Measurements from ENCODE around the gene MINDY4.

Gene MINDY4

DNA sequence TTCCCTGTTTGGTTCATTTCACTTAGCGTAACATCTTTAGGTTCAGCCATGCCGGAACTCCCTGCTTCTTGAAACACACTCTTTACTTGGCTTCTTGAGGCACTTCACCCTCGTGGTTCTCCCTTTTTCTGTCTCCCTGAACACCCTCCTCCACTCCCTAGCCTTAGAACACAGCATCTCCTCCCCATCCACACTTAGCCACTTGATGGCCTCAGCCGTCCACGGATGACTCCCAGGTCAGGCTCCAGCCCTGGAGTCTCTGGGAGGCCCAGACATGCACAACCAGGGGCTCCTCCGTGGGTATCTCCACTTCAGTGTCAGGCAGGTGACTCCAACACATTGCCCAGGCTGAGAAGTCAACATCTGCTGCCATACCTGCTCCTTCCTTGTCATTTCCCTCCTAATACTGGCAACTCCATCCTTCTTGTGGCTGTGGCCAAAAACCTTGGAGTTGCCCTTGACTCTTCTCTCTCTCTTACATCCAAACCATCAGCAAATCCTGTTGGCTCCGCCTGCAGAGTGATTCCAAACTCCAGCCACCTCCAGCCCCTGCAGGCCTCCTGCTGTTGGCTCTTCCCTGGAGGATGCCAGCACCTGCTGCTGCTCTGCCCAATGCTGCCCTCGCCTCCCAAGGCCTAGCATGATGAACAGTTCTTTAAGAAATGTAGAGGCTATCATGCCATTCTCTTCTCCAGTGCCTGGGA is 27.7 kb upstream of the MINDY4 start:
- DNase-seq (ENCODE audit: low read depth in 2 of 2), result no peak

DNA sequence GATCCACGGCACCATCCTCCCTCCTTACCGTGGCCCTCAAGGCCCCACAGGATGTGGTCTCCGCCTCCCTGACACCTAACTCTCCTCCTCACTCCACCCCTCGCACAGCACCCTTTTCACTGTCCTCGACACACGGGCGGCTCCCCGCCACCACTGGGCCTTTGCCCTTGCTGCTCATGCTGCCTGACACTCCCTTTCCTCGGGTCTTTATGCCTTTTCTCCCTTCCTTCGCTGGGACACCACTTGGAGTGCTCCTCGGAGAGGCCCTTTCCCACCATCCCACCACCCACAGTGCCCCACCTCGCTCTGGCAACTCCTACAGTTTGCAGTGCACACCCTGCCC is 27.2 kb upstream of the MINDY4 start:
- no peak for DNase-seq (ENCODE audit: low read depth in 2 of 2)

DNA sequence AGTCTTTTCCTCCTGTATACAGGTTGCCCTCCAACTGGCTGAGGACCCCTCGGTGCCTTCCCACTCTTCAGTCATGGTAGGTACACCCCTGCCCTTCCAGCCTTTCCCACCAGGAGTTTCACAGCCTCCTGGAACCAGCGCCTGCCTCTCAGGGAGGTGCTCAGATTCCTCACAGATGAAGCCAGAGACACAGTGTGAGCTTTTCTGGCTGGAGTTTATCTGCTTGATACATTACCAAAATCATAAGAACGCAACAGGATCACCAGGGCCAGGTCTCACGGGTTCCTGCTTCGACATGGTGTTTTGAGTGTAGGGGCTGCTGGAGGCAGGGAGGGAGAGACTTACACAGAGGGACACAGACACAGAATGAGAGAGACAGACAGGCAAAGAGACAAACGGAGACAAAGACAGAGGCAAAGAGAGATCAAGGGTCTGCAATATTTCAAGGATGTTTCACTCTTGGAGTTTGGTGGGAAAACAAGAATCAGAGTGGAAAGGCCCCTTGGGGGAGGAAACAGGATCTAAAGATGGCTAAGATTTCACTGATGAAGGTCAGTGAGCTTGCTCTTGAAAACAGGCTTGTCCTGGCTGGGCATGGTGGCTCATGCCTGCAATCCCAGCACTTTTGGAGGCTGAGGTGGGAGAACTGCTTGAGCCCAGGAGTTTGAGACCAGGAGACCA is 25.8 kb upstream of the MINDY4 start:
- DNase-seq (ENCODE audit: low read depth in 2 of 2), result no peak

- no peak for DNase-seq (ENCODE audit: low read depth in 2 of 2)
Observed at GRCh38 chr7:30750010-30750409, 21.2 kb upstream of the MINDY4 start.

GRCh38 chr7:30750683-30751650 is 20.2 kb upstream of the MINDY4 start:
- DNase-seq (ENCODE audit: low read depth in 2 of 2), result no peak

DNA sequence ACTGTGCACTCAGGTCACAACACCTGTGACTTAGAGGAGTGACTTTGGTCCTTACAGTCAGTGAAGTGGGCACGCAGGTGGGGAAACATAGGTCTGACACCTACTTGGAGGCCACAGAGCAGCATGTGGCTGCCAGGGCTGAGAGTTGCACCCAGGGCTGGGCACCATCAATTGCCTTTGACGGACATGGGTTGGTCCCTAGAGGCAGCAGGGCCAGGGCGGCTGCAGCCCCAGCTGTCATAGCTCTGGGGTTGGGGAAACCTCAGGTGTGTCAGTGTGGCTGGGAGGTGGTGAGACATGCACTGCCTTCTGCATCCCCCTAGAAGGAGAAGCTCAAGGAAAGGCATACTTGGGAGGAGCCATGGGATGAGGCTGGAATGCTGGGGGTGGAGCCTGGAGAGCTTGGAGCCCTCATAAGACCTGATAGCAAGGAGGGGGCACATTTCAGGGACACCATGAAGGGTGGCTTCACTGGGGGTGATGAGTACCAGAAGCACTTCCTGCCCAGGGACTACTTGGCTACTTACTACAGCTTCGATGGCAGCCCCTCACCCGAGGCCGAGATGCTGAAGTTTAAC is 19.4 kb upstream of the MINDY4 start, which contains the start of gene INMT:
Gene INMT (plus strand): TSS at position 440 of the 578 bp plus-strand sequence. CDS start 16 bp downstream, at position 456.
- no peak for DNase-seq (ENCODE audit: low read depth in 2 of 2)

- DNase-seq (ENCODE audit: low read depth in 2 of 2), result no peak
Observed at GRCh38 chr7:30752484-30752883, 18.7 kb upstream of the MINDY4 start.

DNA sequence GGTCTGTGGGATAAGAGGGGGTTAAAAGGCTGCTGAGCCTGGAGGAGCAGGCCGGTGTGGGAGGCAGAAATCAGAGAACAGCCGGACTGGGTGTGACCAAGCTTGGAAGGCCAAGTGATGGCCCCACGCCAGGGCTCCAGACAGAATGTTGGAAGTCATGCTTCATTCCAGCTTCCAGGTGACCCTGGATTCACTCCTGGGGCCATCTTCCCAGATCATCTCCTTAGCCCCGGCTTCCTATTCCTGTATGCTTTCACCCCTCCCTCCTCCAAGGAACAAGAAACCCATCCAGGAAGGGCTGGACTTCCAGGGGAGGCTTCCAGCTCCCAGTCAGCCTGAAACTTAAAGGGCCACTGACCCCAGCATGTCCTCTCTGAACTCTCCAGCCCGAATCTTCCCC is 18.2 kb upstream of the MINDY4 start:
- DNase-seq (ENCODE audit: low read depth in 2 of 2), result no peak

GRCh38 chr7:30754315-30754877 is 16.8 kb upstream of the MINDY4 start:
- no peak for DNase-seq (ENCODE audit: low read depth in 2 of 2)

- no peak for DNase-seq (ENCODE audit: low read depth in 2 of 2)
Observed at GRCh38 chr7:30755384-30756154, 15.6 kb upstream of the MINDY4 start.

DNA sequence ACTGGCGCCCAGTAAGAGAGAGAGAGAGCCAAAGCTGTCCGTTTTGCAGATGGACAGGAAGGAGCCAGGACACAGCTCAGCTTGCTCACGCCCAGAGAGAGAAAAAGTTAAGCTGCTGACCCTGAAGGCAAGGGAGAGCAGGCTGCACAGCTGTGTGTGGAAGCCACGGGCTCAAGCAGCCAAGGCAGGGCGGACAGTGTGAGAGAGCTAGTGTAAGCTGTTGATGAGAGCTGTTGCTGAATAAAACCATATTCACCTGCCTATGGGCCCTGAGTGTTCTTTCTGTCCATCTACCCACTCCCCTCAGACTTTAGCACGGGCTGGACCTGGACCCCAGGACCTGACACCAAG is 13.9 kb upstream of the MINDY4 start:
- no peak for DNase-seq (ENCODE audit: low read depth in 2 of 2)

DNA sequence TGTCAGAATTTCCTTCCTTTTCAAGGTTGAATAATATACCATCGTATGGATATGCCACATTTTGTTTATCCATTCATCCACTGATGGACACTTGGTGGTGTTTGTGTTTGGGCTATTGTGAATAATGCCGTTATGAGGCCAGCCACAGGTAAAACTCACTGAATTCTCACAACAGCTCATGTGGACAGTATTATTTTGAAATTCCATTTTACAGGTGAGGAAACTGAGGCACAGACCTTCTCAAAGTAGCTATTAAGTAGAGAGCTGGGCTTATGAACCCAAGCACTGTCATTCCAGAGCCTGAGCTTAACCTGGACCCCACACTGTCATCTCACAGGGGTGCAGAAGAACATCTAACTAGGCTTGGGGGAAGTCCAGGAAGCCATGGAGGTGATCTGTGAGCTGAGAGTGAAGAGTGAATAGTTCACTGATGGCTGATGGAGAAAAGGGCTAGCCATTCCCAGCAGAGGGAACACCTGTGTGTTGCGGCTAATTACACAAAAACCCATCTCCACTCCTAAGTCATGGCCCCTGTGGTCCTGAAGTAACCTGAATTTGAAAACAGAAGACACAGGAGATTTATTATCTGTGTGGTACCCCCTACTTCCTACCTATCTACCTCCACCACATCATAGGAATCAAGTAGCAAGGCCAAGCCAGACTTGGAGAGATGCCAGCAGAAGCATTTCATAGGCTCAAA is 10.6 kb upstream of the MINDY4 start:
- DNase-seq (ENCODE audit: low read depth in 2 of 2), result no peak

- no peak for DNase-seq (ENCODE audit: low read depth in 2 of 2)
Observed at GRCh38 chr7:30761214-30762156, 9.7 kb upstream of the MINDY4 start.

DNA sequence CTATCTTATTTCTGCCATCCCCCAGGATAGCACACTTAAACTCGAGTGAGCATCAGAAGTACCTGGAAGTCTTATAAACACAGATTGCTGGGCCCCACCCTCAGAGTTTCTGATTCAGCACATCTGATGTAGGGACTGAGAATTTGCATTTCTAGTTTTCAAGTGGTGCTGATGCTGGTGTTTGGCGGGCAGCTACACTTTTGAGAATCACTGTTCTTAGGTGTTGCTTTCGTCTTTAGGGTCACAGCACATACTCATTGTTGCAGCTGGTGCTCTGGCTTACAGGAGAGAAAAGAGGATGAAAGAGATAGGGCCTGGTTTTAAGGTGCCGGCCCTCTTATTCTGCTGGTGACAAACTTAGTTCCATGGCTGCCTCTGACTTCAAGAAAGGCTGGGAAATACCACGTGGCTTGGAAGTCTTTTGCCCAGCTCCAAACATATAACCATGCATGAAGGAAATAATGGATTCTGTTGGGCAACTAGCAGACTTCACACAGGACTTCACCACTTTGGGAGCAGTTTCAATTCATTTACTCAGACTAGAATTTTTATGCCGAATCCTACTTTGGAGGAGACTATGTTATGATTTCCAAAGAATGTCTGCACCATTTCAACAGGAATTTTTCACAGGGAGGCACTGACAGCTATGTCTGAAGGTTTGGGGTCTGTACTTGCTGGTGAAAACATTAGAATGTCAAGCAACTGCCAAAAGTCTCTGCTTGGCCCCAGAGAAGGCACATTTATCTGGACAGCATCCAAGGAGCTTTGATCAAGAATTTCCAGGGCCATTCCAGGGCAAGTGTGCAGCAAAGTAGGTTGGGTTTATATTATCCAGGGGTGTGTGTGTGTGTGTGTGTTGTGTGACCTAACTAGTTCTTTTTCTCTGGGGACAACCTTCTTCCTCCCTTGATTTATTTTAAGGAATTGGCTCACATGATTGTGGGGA is 6.9 kb upstream of the MINDY4 start:
- no peak for DNase-seq (ENCODE audit: low read depth in 2 of 2)

DNA sequence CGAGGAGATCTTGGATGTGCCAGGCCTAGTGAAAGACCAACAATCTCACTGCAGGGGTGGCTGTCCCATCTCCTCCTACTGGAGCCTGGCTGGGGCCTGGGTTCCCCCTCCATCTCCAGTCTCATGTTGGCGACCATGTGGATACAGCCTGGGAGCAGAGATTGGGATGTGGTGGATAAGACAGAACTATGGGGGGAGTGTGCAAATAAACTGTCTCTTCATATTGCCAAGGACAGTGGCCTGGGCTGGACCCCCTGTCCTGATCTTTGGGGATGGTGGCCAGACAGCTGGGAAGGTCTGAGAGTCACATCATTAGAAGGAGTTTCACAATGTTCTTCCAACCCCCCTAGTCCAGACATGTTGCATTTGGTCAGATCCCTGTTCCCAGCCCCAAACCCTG is 5.8 kb upstream of the MINDY4 start:
- DNase-seq (ENCODE audit: low read depth in 2 of 2), result no peak

- DNase-seq (ENCODE audit: low read depth in 2 of 2), result no peak
Observed at GRCh38 chr7:30770845-30771173, 408 bp upstream of the MINDY4 start.

GRCh38 chr7:30771880-30772425 is 736 bp downstream of the MINDY4 start:
- no peak for DNase-seq (ENCODE audit: low read depth in 2 of 2)

DNA sequence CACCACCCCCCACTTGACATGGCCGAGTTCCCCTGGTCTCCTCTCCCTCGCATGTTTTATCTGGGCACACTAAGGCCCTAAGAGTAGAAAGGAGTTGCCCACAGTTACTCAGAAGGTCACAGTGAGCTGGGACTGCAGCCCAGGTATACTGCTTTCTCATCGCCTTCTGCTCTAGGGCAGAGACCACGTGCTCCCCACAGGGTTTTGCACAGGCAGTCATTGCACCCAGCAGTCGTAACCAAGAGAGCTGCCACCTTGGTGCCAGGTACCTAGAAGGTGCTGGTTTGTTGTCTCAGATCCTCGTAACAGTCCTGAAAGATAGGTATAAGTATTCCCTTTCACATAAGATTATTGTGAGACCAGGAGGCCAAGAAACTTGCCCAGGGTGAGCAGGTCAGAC is 1.8 kb downstream of the MINDY4 start:
- no peak for DNase-seq (ENCODE audit: low read depth in 2 of 2)
